Retinal pigment epithelial cell (primary cell): ENCODE measurements around the gene LYL1.

Experiments
- DNase-seq: peaks from one replicate; pipeline ENCODE4 v3.0.0-alpha.2; 2010; ENCODE audit warnings: low read depth
- H3K4me3 ChIP-seq: 2 replicates; pipeline ENCODE4 v1.5.1; 2011; ENCODE audit warnings: mild to moderate bottlenecking, low read length, control low read depth, moderate library complexity
- CTCF ChIP-seq: conservative IDR thresholded peaks from 2 replicates; pipeline ENCODE4 v1.5.1; 2011; ENCODE audit warnings: low read depth, low read length, control low read depth, inconsistent platforms

LYL1 gene

GRCh38 chr19:13103581-13104359 is 1.1 kb upstream of the LYL1 start:
- DNase-seq, result no peak
- no peak overlapping the region for H3K4me3 ChIP-seq
- no peak for TF ChIP-seq CTCF

DNA sequence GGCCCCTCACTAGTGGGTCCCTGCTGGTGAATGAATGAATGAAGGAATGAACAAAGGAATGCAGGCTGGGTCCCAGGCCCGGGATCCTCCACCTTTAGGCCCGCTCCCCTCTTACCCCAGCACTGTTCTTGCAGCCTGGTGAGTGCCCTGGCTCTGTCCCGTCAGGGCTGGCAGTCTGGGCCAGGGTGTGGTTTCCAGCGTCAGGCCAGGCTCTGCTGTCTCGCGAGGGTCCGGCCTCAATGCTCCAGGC is 317 bp downstream of the LYL1 start:
- no peak for TF ChIP-seq CTCF
- peak overlapping the region; percentile 6 for H3K4me3 ChIP-seq
- no peak for DNase-seq

DNA sequence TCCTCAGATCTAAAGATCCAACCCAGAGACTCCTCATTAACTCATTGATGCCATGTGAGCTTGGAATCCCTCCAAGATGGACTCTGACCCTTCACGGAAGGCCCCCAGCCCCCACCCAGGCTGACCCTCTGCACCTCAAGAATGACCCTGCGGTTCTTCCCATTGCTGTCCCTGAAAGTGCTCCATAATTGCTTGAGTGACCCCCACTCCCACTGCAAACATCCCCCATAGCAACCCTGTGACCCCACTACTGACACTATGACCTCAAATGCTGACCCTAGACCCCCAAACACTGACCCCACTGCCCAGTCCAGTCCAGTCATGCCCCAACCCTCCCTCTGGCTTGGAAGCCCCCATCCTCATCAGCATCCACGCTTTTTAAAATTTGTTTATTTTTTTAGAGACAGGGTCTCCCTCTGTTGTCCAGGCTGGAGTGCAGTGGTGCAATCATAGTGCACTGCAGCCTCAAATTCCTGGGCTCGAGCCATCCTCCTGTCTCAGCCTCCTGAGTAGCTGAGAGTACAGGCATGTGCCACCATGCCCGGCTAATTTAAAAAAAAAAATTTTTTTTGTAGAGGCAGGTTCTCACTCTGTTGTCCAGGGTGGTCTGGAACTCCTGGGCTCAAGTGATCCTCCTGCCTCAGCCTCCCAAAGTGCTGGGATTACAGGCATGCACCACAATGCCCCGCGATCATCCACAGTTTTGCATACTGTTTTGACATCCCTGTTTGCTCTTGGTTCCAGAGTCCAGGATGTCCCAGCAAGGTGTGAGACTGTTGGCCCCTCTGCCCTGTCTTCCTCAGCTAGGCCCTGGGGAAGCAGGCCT is 855 bp downstream of the LYL1 start:
- H3K4me3 ChIP-seq, result no peak overlapping the region
- no peak for DNase-seq
- no peak for TF ChIP-seq CTCF

DNA sequence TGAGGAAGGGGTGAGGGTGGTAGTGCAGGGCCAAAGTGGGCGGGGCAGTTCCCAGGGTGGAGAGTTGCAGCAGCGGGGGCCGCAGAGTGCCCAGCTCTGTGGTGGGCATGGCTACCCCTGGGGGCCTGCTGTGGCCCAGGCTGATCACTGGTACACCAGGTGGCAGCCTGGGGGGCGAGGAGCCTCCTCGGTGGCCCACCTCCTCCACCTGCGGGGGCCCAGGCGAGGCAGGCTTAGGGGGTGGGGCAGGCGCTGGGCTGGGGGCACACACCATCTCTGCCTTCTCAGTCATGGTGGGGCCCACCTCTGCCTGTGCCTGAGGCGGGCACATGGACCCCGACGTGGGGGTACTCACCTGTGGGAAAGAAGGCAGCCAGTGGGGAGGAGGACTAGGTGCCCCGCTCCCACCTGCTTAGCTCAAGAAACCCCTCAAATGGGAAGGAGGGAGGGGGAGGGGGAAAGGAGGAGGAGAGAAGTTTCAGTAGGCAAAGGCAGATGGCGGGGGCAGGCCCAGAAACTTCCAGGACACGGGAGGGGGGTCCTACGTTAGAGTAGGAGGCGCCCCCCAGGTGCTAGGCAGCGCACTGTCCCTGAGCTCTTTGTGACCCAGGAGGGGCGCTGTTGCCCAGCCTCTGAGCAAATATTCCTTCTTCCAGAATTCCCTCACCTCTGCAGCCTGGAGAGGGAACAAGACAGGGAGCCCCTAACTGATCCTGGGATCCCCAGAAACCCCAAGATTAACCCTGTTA is 1.6 kb downstream of the LYL1 start:
- peak; percentile 55 for TF ChIP-seq CTCF
- H3K4me3 ChIP-seq, result no peak overlapping the region
- DNase-seq, result no peak

DNA sequence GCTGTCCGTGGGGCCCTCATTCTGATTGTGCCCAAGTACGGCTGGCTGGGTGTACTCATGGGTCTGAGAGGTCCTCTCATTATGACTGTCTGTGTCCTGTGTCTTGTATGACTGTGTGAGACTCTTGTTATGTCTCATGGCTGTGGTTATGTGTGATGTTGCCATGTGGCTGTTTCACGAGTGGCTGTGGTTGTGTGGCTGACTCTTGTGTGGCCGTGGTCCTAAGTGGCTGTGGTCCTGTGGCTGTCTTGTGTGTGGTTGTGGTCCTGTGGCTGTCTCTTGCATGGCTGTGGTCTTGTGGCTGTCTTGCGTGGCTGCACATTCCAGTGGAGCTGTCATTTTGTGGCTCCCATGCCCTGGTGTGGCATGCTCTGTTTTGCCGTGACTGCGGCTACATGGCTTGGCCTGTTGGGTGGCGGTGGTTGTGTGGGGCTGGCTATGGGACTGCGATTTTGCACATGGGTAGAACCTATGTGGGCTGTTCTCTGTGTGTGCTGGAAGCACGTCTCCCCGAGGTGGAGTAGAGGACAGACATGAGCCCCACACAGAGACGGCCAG is 2.5 kb downstream of the LYL1 start:
- no peak overlapping the region for H3K4me3 ChIP-seq
- TF ChIP-seq CTCF, result no peak
- no peak for DNase-seq

DNA sequence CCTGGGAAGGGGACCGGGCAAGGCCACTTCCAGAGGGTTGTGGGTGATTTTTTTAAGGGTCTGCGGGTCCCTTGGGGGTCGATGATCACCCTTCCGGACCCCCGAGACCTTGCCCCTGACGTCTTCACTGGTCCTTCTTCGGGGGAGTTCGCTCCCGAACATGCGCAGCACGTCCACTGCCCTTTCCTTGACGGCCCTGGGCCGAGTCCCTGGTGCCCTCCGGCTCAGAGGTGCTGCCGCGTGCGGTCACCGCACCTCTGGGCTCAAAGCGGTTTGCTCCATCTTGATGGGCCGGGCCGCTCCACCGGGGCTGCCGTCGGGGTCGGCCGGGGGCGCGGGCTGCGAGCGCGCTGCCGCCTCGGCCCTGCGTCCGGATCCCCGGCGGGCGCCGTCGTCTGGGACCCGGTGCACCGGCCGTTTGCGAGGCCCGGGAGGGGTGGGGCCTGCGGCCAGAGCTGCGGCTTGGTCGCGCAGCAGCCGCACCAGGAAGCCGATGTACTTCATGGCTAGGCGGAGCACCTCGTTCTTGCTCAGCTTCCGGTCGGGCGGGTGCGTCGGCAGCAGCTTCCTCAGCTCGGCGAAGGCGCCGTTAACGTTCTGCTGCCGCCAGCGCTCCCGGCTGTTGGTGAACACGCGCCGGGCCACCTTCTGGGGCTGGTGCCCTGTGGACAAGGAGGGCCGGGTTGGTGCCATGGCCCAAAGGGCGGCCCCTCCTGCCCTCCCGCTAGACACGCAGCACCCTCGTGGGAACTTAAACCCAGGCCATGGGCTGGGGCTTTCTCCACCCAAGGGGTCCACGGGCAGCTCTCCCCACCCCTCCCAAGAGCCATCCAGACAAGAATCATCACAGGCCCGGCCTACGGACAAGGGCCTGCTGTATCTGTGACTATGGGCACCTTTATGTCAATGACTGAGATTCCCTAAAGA is 3.3 kb downstream of the LYL1 start:
- no peak for DNase-seq
- no peak overlapping the region for H3K4me3 ChIP-seq

More for the DNA sequence above, 3.3 kb downstream of the LYL1 start:
- no peak for TF ChIP-seq CTCF
